HCEC 1CT (cell line): Measurements from ENCODE around the gene PITPNM1.

ENCODE experiments used
- DNase-seq: peaks from one replicate; pipeline ENCODE4 v3.0.0-alpha.2; 2017

Gene PITPNM1

DNA sequence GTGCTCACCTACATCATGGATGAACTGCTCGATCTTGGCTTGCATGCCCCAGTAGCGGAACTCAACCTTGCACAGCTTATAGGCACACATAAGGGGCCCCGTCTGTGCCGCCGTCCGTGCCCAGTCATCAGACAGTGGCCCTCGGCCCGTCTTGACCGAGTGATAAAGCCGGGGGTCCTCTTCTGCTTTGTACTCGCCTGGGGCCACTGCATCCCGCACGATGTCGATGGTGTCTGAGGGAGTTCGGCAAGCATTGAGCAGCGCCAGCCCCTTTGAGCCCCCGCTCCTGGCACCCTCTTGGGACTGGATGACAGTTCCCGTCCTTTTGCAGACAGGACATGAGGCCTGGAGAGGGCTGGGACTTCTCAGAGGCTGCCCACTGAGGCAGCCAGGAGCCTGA lies 3.3 kb downstream of the PITPNM1 start:
- DNase-seq, result no peak

DNA sequence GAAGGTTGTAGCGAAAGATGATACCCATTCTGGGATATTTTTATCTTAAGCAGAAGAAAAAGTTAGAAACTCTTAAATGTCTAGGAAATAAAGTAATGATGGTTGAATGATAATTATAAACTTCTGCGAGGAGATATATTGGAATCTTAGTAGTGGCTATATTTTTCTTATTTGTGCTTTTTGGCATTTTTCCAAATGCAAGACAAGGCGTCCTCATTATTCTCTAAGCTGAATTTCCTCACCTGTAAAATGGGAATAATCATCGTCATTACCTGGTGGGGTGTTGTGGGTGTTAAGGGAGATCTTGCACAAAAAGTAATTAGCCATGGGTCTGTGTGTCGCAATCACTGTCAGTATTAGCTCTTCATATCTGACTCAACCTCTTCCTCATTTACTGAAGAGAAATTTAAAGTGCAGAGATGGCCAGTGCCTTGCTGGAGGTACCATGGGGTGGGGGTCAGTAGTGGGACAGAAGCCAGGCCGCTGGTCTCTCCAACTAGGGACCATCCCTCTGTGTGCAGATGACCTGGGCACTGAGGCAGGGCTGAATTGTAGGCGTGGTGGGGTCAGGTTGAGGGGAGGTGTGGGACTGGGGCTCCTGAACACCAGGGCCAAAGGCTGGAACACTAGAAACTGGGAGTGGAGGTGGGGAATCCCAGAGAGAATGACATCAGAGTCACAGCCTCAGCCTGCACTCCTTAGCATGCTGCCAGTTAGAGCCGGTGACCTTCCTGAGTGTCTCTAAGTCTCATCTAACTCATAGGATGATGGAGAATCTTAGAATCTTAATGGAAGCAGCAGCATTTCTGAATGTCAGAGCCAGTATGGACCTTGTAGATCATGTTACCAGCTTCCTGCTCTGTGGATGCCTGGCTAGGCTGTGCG lies 4.1 kb downstream of the PITPNM1 start:
- DNase-seq, result no peak

DNA sequence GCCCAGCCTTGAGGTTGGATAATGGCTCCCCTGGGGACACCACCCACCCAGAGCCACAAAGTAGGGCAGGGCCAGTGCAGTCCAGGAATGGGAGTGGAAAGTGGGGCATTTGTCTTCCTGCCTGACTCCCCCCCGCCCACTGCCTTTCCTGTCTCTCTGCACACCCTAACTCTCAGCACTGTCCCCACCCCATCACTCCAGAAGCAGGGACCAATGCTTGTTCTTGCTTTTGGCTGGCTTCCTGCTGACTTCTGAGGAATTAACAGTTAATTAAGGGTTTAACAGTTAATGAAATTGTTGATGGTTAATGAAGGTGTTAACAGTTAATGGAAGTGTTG lies 4.7 kb downstream of the PITPNM1 start:
- no peak for DNase-seq

DNA sequence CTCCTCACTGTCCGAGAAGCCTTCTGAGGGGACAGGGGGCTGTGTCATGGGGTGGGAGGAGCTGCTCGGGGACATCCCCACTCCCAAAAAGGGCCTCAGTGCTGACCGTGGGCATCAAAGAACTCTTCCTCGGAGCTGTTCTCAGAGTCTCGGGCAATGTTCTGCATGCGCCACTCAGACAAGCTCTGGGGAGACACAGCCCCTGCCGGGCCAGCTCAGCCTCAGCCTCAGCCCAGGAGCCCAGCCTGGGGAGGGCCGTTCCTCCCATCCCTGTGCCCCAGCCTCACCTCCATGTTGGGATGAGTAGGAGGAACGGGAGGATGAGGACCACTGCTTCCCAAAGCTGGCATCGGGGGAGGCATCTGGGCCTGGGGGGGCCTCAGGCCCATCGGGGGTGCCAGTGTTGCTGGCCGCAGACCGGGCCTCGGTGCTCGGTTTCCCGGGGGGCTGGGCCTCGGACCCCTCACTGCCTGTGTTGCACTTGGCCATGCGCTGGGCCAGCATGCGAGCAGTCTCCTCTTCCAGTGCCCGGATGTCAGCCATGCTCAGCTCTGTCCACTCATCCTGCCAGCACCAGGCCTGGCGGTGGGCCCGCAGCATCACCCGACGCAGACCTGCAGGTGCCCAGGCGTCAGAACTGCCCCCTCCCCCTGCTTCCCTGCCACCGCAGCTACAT lies 5.2 kb downstream of the PITPNM1 start:
- DNase-seq, result no peak

DNA sequence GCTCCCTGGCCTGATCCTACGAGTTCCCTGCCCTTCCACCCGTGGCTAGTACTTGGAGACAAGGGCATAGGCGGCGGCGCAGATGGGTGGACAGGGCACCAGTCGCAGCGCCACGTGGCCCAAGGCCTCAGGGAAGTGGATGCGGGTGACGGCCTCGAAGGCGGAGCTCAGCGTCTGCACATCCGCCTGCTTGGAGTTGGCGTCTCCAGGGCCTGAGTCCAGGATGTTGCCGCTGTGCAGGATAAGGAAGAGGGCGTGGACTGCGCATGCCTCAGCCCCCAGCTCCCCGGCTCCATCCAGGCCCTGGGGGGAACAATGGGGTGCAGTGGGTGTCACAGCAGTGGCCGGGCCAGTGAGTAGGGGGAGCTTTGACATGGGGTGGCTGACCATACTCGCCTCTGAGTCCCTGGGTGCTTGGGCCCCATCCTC lies 6.6 kb downstream of the PITPNM1 start:
- no peak for DNase-seq

DNA sequence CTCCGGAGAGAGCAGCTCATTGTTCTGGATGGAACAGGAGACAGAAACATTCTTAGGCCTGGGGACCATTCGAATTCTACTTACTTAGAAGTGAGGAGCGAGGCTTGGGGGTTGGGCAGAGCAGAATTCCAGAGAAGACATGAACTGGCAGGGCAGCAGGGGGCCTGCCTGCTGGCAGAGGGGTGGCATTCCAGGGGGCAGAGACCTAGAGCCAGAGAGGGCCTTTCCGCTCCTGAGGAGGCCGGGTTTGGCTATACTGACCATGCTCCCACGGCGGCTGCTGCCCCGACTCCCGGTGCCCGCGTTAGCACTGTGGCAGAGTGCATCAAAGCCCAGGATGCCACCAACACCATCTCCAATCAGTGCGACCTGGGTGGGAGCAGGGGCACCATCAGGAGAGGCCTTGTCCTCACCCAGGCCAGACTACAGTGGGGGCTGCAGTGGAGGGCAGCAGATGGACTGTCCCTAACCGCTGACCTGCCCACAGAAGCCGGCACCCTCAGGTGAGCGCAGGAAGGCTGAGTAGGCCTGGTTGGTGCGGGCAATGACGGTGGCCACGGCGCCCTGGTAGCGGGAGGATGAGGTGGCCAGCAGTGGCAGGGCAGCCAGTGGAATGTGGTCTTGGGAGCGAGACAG lies 7.4 kb downstream of the PITPNM1 start:
- DNase-seq, result no peak

GRCh38 chr11:67496113-67496512 lies 9.1 kb downstream of the PITPNM1 start:
- no peak for DNase-seq

GRCh38 chr11:67495234-67496005 lies 9.7 kb downstream of the PITPNM1 start:
- DNase-seq, result no peak

DNA sequence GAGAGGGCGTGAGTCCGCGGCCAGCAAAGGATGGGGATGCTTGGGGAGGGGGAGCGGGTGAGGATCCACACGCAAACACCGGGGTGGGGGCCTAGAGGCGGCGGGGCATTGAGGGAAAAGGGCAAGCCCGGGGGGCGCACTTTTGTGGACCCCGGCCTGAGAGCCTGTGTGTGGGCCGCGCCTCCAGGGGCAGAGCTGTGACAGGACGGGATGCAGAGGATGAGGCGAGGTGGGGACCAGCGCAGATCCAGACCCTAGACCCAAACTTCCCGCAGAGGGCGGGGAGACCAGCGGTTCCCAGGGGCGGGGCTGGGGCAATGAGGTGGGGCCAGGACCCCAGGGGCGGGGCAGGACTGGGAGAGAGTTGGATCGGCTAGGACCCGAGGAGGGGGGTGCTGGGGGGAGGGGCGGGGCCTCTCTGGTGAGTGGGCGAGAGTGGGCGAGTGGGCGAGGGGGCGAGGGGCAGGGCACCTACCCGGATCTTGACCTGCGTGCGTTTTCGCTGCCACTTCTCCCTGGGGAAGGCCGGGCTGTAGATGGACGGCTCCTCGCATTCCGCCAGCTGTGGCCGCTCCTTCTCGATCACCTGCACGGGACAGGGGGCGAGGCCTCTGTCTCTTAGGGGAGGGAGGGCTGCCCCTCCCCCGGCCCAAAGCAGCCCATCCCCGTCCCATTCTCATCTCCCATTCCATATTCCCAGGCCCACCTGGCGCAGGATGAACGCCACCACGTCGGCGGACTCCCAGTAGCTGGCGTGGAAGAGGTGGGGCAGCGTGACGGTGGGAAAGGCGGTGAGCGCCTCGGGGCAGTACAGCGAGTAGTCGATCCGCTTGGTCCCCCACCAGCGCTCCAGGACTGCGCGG lies 10.6 kb downstream of the PITPNM1 start:
- no peak for DNase-seq

DNA sequence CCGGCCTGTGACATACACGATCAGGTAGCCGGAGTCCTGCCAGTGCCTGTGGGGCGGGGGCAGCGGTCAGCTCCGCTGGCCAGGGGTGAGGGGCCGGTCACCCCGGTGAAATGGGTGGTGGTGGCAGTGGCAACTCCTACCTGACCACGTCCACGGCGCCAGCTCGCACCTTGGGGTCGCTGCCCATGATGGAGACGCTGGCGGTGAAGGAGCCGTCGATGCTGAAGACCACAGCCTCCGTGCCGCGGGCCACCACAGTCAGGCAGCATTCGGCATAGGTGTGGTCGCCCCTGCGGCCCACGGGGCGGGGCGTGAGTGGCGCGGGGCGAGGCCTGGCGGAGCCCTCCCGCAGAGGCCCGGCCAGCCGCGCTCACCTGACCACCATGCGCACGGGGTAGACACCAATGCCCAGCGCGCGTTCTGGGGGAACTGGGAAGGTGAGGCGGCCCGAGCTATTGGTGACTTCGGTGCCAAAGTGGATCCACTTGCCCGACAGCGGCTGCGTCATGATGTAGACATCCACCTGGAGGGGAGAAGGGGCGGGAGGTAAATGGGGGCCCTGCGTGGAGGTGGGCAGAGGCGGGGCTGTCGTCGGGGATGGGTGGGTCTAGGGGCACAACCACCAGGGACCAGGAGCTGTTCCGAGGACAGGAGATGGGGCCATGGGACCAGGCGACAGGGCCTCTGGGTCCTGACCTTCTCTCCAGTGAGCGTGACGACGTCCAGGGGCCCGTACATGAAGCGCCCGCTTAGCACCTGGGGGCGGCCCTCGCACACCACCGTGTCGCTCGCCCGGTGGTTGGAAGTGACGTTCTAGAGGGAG lies 11.4 kb downstream of the PITPNM1 start:
- no peak for DNase-seq

GRCh38 chr11:67492801-67493547 lies 12.2 kb downstream of the PITPNM1 start:
- no peak for DNase-seq

DNA sequence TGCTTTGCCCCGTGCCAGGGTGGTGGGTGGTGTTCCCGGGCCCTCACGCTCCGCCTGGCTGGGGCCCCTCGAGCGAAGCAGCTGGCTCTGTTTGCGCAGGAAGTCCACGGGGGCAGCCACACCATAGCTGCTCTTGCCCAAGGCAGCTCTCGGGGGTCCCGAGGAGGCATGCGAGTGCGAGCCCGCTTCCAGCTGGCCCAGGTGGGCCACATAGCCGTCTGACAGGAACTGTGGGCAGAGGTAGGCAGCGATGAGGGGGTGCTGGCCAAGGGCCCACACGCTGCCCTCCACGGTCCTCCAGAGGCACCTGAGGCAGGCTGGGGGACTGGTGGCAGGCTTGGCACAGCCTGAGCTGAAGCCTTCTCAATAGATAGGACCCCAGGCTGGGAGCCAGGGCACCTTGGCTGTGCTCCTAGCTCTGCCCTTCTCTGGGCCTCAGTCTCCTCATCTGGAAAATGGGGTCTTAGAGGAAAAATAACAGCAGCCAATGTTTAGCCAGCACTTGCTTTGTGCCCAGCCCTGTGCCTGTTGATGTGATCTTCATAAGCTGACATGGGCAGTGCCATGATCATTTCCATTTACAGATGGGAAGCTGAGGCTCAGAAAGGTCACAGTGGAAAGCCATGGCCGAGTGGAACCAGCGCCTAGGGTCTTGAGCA lies 13.0 kb downstream of the PITPNM1 start:
- DNase-seq, result no peak

- no peak for DNase-seq
Measured at GRCh38 chr11:67491276-67492068, 13.7 kb downstream of the PITPNM1 start.

- no peak for DNase-seq
Measured at GRCh38 chr11:67490727-67491065, 14.5 kb downstream of the PITPNM1 start.

GRCh38 chr11:67489885-67490726 lies 15.1 kb downstream of the PITPNM1 start:
- DNase-seq, result no peak

- no peak for DNase-seq
Measured at GRCh38 chr11:67489203-67489884, 15.8 kb downstream of the PITPNM1 start.

DNA sequence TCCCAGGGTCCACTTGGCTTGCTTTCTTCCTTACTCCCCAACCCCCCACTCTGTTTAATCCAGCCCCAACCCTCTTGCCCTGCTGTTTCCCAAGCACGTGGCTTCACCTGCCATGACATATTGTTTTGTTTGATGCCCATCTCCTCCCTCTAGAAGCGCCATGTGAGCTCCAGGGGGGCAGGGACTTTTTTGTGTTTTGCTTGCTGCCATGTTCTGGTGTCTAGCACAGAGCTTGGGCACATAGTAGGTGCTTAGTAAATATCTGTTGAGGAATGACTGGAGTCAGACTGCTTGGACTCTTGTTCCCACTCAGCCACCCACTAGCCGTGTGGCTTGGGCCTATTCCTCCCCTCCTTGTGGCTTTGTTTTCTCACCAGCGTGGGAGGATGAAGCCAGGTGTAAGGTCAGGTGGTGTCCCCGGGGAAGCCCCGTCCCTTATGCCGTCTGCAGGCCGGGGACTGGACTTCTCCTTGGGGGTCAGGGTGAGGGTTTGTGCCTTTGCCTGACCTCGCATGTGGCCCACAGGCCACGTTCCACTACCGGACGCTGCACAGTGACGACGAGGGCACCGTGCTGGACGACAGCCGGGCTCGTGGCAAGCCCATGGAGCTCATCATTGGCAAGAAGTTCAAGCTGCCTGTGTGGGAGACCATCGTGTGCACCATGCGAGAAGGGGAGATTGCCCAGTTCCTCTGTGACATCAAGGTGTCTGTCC lies 18.5 kb downstream of the PITPNM1 start:
- no peak for DNase-seq
